Epithelial cell of proximal tubule (primary cell): ENCODE measurements around the gene UGT1A10. TPM values are rescaled to one million over a fixed set of nuclear protein-coding genes. Genes with fewer than 3 reads are reported as not detected.

Experiments used
- DNase-seq: peaks from one replicate; pipeline ENCODE4 v3.0.0-alpha.2; 2011; ENCODE audit warnings: low read depth
- H3K4me3 ChIP-seq: 2 replicates; pipeline ENCODE4 v1.5.1; 2011; ENCODE audit warnings: low read depth, mild to moderate bottlenecking, low read length
- CTCF ChIP-seq: conservative IDR thresholded peaks from 2 replicates; pipeline ENCODE4 v1.5.1; 2012; ENCODE audit warnings: low read depth, mild to moderate bottlenecking, low read length
- total RNA-seq: library from RNA; depleted of rRNA; stranded (reverse); fragments of >200 nt; gene quantifications from 2 replicates; pipeline ENCODE4 v1.2.3, GENCODE V29; 2015

Gene UGT1A10
- total RNA-seq, 1 donor from 2014 or later = not detected

- no peak overlapping the region for H3K4me3 ChIP-seq
- TF ChIP-seq CTCF = no peak
- no peak for DNase-seq
Observed at GRCh38 chr2:233819884-233820773, 183.9 kb downstream of the UGT1A10 start.

- TF ChIP-seq CTCF = no peak
- no peak for DNase-seq
- no peak overlapping the region for H3K4me3 ChIP-seq
Observed at GRCh38 chr2:233820774-233821105, 184.5 kb downstream of the UGT1A10 start.

- DNase-seq = no peak
- TF ChIP-seq CTCF = no peak
- no peak overlapping the region for H3K4me3 ChIP-seq
Observed at GRCh38 chr2:233821196-233821595, 184.9 kb downstream of the UGT1A10 start.

GRCh38 chr2:233821709-233822100, 185.5 kb downstream of the UGT1A10 start:
- DNase-seq = no peak
- H3K4me3 ChIP-seq = no peak overlapping the region
- no peak for TF ChIP-seq CTCF

GRCh38 chr2:233822101-233822771, 186.0 kb downstream of the UGT1A10 start:
- DNase-seq = no peak
- no peak overlapping the region for H3K4me3 ChIP-seq
- no peak for TF ChIP-seq CTCF

Other genes starting within 250 kb of the UGT1A10 start
- 19.8 and 33.6 TPM in 2 replicates for gene USP40, start 69.7 kb upstream of the UGT1A10 start, total RNA-seq
- not detected in 2 replicates for gene UGT1A8, start 18.8 kb upstream of the UGT1A10 start, total RNA-seq
- not detected in 2 replicates for gene UGT1A9, start 35.5 kb downstream of the UGT1A10 start, total RNA-seq
- 0.14 TPM in 1 of 2 replicates, not detected in the other for gene UGT1A7, start 45.5 kb downstream of the UGT1A10 start, total RNA-seq
- 0.52 and 5.1 TPM in 2 replicates for gene UGT1A6, start 56.4 kb downstream of the UGT1A10 start, total RNA-seq
- not detected in 2 replicates for gene UGT1A5, start 76.5 kb downstream of the UGT1A10 start, total RNA-seq
- 0.07 TPM in 1 of 2 replicates, not detected in the other for gene UGT1A4, start 82.3 kb downstream of the UGT1A10 start, total RNA-seq
- gene UGT1A3, start 92.6 kb downstream of the UGT1A10 start, total RNA-seq = not detected in 2 replicates
- not detected in 2 replicates for gene UGT1A1, start 123.8 kb downstream of the UGT1A10 start, total RNA-seq
- gene MROH2A, start 141.9 kb downstream of the UGT1A10 start, total RNA-seq = not detected in 2 replicates
- 56.9 and 64.9 TPM in 2 replicates for gene HJURP, start 218.1 kb downstream of the UGT1A10 start, total RNA-seq